Daoy (cell line): ENCODE results near the gene EXOSC9. TPM values are rescaled to one million over a fixed set of nuclear protein-coding genes. Genes with fewer than 3 reads are reported as not detected.

ENCODE experiments used
- DNase-seq: peaks from one replicate; pipeline ENCODE4 v3.0.0-alpha.2; 2015; ENCODE audit warnings: low read depth
- total RNA-seq: library from RNA; depleted of rRNA; stranded (reverse); fragments of >200 nt; shearing (Covaris generic); gene quantifications from 2 replicates; pipeline ENCODE4 v1.2.3, GENCODE V29; 2014

Gene EXOSC9
- total RNA-seq, 1 experiment from 2014 or later, result 73.5 TPM

DNA sequence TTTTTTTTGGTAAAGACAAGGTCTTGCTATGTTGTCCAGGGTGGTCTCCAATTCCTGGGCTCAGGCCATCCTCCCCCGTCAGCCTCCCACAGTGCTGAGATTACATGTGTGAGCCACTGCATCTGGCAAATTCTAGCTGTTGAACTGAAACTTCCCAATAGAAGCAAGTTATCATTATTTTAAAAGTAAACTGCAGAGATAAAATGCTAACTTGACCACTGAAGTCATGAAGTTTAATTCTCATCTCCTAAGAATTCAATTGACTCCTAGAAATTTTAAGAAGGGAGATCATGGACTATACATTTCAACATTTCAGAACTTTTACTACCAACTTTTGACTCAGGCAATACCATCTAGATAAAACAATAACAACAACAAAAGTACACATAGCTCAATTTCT lies 11.7 kb upstream of the EXOSC9 start:
- no peak for DNase-seq

DNA sequence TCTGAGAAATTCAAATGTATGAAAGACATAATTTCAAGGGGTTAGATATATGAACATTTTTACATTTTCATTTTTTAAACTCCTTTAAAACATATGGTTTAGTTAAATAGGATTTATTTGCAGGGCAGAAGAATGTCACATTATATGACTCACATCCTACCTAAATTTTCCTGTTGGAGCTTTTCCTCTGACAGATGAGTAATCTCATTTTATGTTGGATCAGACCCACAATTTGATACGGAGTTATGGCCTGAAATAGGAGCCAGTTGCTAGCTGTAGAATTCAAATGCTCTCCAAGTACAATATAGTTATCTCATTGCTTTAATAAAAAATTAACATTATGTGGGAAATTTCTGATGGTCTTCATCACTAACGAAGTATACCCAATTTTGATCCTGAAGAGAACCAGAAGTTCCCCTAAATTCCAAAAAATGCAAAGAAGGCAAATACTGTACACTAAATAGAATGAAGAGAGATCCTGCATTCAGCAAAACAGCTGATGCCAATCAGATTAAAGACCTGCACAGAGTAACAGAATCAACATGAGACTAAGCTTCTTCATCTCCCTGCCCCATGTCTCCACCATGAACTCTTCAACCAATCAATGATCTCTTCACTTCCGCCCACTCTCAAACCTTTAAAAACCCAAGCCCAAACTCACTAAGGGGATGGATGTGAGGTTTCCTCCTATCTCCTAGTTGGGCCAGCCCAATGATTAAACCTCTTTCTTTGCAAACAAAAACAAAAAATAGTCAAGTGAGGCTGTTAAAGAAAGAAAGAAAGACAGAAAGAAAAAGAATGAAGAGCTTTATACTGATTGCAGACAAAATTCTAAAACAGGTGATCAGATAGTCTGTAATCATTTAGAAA lies 10.9 kb upstream of the EXOSC9 start:
- peak; percentile 35 for DNase-seq

DNA sequence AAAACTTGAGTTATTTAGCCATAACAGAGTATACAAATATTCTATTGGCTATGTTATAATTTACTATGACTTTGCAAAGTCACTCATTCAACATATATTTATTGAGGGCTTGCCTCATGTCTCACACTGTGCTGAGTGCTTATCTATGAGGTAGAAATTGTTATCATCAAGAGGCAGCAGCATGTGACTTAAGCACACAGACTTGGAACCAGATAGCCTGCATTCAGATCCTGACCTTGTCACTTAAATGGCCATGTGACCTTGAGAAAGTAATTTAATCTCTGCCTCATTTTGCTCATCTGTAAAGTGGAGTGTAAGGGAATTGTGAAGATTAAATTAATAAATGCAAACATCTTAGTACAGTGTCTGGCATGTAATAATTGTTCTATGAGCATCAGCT lies 10.1 kb upstream of the EXOSC9 start:
- no peak for DNase-seq

DNA sequence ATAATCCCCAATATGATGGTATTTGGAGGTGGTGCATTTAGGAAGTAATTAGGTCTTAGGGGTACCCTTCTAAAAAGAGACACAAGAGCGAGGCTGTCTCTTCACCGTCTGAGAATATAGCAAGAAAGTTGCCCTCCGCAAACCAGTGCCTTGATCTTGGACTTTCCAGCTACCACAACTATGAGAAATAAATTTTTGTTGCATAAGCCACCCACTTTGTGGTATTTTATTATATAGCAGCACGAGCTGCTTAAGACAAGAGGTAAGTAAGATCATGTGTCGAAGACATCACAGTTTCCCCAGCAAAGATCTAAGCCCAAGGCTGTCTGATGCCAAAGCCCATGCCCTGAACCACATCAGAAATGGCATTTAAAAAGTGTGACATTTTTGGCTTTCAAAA lies 9.6 kb upstream of the EXOSC9 start:
- DNase-seq, result peak; percentile 23

DNA sequence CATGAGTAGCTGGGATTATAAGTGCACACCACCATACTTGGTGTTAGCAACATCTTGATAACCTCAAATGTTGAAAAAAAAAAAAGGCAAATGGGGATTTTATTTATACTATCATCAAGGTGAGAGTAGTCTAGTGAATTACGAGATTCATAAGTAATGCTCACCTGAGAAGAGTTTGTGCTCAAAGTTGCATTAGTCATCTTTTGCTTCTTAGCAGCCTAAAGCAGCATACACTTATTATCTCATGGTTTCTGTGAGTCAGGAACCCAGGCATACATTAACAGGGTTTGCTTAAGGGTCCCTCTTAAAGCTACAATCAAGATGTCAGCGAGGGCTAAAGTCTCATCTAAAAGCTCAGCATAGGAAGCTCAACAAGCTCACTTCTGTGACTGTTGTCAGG lies 8.2 kb upstream of the EXOSC9 start:
- no peak for DNase-seq

DNA sequence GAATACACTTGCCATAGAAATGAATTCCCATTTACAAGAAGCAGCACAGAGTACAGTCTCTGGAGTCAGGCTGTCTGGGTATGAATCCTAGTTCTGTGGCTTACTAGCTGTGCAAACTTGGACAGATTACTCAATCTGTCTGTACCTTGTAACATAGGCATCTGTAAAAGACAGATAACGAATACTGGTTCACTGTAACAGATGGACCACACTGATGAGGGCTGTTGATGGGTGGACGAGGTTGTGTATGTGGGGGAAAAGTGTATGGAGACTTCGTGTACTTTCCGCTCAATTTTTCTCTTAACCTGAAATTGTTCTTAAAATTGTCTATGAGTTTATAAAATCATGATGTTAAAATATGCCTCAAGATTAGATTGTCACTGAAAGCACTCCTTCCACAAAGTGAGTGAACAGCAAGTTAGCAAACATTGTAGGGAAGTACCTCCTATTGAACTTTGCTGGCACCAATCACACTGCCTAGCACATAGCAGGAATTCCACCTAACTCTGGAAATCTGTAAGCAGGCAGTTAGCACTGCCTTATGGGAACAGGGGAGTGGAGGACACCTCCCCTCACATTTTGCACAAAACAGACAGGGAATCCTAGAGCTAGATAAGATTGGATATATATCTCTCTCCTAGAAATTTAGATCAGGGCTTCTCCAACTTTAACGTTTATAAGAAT lies 6.5 kb upstream of the EXOSC9 start:
- no peak for DNase-seq

DNA sequence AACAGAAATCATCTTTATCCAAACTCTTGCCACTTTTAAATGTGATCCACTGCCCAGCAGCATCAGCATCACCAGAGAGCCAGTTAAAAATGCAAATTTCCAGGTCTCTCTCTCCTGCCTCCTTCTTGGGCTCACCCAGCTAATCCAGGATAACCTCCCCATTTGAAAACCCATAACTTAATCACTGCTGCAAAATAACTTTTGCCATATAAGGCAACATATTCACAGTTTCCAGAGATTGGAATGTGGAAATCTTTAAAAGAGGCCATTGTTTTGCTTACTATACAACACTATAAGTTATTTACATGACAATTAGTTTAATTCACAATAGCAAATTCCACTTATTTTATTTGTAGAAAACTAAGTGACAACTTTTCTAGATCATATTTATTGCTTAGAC lies 4.8 kb upstream of the EXOSC9 start:
- no peak for DNase-seq

DNA sequence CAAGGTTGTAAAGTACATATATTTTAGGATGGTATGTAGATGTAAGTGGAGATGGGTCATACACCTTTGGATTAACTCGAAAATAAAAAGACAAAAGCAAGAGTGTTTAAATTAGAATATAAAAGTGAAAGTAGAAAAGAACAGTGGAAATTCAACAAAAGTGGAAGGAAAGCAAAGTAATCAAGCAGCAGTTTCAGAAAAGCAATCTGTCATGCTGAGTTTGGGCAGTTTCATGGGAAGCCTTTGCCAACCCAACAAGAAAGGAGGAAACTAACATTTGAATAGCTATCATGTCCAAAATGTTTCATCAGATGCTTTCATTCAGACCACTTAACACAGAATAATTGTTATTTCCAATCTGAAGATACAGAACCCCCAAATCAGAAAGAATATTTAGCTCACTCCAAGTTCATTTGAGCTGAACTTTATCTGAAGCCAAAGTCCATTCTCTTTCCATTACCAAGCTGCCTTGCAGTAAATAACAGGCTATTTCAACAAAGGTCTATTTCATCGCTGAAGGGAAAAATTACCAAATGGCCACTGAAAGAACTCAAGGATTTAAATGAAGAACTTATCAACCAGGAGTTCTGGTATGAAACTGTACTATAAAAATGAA lies 1.8 kb upstream of the EXOSC9 start:
- no peak for DNase-seq

DNA sequence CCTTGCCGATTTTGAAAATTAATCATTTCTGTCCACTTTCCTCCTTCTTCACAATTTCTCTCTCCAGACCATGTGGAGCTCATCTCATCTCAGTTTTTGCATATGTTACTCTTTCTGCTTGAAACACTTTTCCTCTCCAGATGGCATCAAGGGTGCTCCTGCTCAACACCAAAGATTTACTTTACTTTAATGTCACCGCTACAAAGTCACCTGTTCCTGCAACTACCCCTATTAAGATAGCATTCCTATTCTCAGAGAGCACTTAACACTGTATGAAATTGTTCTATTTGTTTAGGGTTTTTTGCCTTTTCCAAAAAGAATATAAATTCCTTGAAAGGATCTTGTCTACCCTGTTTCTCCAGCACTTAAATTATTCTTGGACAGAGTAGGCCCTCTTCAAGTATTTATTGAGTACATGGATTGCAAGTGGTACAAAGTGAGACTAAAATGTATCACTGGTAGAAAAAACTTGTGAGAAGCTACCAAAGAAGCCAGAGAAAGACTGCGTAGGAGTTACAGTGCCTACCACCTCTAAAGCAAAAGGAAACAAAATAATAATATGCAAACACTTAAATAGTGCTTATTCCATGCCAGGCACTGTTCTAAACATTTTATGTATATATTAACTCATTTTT lies 1.1 kb upstream of the EXOSC9 start:
- DNase-seq, result no peak

DNA sequence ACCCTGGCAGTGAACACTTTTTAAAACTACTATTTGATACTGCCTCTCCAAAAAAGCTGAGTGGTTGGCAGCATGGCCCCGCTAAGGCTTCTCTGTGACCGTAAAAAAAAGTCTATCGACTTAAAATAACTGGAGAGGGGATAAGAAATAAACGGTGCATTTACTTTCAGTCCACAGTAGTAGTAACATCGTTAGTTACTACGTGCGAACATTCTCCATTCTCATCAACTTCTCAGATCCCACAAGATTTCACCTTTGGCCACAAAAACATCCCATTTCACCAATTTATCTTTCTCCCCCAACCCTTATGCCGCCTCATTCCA lies 524 bp upstream of the EXOSC9 start:
- DNase-seq, result no peak

DNA sequence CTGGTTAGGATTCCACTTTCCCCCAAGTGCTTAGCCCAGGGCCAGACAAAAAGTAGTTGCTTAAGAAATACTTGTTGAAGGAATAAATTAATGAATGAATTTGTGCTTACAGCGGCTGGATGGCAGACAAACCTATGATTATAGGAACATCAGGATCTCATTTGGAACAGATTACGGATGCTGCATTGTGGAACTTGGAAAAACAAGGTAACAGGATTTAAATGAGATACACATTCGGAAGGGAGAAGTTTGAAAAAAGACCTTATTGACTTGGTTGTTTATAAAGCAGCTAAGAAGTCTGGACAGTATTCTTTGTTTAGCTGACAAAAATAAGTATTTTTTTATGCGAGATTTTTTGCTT lies 572 bp downstream of the EXOSC9 start:
- no peak for DNase-seq

DNA sequence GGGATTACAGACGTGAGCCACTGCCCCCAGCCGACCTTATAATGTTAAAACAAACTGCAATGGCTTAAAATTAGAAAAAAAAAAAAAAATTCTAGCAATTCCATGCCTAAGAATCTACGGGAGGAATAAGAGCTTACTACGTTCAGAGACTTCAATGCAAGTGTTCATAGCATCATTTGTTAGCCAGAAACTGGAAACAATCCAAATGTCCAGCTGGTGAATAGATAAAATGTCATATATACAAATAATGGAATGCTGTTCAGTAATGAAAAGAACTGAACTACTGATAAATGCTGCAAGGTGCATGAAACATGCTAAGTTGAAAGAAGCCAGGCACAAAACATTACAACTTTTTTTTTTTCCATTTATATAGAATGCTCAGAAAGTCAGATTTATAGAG lies 5.3 kb downstream of the EXOSC9 start:
- no peak for DNase-seq

DNA sequence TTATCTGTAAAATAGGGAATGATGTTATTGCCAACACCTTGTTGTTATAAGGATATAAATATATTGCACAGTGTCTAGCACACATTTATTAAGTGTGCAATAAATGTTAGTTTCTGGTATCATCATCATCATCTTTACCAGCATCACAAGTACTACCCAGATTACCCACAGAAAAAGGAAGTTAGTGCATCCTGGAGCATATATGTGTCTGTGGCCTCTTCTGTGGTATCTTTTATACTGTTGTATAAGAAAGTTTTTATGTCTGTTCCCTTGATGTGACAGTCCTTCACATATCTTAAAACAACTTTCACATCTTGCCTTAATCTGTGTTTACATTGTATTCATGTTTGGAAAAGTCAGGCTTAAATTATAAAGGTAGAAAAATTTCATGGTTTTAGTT lies 10.0 kb downstream of the EXOSC9 start:
- DNase-seq, result no peak

DNA sequence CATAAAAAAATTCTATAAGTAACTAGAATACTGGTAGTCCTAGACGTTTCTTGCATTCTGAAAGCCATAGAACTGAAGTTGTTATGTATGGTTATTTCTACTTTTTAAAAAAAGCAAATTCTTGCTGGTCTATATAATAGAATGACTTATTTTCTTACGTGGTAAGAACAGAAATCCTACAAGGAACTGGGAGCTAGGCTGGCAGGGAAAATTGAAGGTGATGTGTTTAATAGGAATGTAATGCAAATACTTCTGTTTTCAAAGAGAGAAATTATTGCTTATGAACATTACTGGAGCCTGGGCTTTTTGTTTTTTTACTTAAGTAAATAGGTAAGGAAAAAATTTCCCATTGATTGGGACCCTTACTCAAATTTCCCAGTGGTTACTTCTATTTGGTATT lies 13.6 kb downstream of the EXOSC9 start:
- no peak for DNase-seq

DNA sequence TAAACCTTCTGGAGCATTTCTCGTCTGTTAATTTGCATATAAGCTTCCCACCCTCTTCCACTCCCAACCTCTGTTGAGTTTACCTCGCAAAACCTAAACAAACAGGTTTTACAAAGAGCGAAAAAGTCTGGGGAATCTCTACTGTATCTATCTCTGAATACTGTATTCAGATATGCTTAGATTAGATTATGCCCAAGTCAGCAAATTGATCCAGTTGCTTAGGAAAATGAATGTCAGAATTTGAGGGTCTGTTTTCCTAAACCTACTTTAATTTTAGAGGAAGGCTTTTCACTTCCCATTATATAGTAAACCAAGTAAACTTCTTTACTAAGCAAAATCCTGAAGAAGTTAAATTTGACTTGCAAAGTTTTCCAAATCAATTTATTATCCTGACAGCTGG lies 15.9 kb downstream of the EXOSC9 start:
- DNase-seq, result no peak

DNA sequence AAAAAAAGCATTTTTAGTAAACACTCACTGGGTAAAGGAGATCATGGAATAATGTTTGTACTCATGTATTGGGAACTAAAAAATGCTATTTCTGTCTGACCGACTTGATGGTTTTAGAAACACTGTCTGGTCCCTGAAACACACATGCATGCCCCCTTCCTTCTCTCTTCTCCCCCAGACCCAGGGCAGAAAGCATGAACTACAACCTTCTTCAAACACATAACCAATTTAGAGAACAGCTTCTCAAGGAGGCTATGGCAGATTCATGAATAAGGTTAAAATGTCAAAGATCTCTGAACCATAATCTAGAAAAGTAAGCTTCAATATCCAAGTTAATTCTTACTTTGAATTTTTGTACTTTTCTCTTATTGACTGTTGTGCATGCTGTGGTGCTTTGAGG lies 16.6 kb downstream of the EXOSC9 start:
- DNase-seq, result no peak

DNA sequence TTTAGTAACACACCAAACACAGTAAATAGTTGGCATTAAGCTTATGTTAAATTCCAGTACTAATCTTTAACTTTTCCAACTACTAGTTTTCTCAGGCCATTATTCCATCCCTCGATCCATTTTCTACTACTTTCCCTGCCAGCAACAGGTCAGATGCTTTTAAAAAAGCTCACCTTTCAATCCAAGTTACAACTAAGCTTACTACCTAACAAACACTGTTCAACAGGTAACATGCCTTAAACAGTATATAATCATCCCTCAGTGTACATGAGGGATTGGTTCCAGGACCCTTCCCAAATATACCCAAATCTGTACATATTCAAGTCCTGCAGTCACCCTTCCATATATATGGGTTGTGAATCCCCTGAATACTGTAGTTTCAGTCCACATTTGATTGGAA lies 17.1 kb downstream of the EXOSC9 start:
- DNase-seq, result no peak

DNA sequence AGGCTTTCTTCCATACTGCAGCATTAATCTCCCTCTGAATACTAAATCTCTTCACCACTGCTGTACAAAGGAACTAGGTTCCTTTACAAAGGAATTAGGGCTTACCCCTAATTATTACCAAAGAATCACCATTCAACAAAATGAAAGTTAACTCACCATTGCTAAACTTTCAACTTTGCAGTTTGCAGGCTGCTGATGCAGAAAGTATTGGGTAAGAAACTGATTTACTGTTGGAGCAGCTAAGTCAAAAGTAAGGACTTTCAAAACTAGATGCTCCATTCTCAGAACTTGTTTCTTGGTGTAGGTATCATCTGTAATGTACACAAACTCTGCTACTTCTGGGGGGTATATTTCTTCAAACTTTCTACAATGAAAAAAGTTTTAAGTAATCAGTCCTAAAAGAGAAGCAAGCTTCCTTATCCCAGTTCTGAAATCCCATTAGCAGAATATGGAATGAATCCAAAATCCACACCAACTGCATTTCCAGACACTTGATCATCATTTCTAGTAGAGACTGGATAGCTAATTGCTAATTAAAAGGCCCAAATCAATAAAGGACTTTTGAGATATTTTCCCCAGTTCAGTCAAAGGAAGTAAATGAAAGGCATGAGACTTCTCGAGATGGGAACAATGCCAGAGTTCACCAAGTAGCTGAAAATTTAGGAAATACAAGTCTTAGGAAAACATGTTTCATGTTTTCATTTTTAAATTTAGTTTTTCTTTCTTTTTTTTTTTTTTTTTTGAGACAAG lies 18.3 kb downstream of the EXOSC9 start:
- DNase-seq, result no peak

DNA sequence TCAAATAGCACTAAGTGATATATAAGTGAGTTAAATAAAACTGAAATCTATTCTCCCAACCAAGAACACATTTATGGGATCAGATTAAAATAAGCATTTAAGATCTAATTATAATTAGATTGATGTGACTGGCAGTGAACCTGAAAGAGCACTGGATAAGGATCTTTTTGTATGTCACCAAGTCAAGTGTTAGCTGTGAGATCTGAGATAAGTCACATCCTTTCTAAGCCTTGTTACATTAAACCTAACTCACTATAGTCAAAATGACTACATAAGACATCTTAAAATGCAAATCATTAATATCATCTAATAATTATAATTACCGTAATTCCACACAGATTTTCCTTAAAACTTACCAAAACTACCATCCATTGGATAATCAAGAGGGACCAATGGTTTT lies 20.9 kb downstream of the EXOSC9 start:
- DNase-seq, result no peak

DNA sequence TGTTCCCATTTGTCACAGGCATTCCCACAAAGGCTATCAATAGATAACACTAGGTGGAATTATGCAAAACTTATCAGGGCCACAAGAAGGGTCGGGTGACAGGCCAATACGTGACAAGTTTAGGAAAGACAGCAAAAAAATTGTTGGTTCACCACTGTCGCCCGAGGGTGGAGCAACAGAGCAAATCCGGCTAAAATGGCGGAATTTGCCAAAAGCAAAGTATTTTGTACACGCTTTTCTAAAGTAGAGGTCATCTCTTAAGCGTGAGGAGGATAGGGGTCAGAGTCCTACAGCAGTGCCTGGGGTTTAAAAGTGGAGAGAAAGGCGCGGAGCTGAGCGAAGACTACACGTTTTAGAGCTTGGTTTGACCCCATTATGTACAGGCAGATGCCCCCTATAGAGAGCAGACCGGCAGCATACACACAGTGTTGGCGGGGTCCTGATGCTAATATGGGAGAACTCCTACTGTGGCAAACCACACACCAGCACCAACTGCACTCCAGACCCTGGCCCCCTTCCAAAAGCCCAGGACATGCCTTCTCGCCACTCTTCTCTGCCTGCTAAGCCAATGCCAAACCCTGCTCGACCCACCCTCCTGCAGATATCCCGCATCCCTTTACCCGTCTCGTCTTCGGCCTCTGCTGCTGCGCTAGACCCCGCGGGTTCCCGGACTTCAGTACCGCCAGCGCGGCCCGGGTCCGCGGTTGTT lies 21.8 kb downstream of the EXOSC9 start:
- peak; percentile 41 for DNase-seq

DNA sequence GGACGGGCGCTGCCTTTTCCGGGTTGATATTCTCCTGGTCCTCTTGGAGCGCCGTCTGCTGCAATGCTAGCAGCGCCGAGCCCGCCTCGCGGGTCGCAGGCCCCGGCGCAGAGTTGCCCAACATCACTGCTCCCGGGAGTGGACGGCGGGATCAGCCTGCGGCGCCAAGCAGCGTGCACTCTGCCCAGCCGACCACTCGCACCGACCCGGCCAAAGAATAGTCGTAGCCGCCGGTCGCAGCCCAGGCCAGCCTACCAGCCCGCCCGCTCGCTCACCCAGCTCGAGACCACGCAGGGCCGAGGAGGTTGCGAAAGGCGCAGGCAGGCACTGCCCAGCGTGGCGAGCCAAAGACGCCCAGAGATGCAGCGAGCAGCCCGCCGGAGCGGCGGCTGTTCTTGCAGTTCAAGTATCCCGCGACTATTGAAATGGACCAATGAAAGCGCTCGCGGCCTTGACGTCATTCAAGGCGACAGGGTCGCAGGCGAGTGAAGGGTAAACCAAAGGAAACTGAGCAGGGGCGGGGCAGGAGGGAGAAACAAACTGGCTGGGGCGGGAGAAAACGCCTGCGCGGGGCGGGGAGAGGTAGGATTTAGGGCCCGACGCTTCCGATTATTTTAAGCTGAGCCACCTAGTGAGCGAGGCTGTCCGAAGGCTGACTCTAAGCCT lies 22.5 kb downstream of the EXOSC9 start, which contains the start of gene CCNA2:
TSS of gene CCNA2 (minus strand) at position 379 of the 666 bp plus-strand sequence. CDS start at position 124, 255 bp downstream.
- peak; percentile 93 for DNase-seq
